HG02678 (cell line): ENCODE data around the gene IBA57.
A peak's percentile ranks its signal among the peaks of the same experiment; 100 is the strongest.

Experiments used
- ATAC-seq: cut with Tn5 transposase; IDR thresholded peaks from one replicate; pipeline ENCODE4 v1.9.1; 2021; ENCODE audit warnings: mild to moderate bottlenecking, moderate library complexity; ENCODE audit not compliant: unreplicated experiment

IBA57 gene

DNA sequence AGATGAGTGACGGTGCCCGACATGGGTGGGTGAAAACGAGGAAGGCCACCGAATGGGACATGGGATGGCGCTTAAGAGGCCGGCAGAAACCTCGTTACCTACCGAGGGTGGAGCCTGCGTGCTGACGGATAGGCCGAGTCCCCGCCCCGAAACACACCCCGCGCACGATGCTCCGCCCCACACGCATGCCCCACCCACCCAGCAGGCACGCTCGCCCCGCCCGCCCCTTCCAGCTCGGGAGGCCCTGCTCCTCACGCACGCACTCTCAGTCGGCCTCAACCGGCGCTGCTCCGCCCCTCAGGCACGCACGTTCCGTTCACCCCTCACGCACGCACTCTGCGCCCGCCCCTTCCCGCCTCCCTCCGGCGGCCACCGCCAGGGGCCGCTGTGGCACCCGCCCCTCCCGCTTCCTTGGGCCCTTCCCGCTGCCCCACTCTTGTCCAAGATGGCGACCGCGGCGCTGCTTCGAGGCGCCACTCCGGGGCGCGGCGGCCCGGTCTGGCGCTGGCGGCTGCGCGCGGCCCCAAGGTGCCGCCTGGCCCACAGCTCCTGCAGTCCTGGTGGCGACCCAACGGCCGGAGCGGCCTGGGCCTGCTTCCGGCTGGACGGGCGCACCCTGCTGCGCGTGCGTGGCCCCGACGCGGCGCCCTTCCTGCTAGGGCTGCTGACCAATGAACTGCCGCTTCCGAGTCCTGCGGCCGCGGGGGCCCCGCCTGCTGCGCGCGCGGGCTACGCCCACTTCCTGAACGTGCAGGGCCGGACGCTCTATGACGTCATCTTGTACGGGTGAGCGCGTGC, at the start of gene IBA57:
Gene IBA57, plus strand, starts transcription at position 433 of the 798 bp plus-strand sequence. Its CDS starts 13 bp downstream, at position 446.
- peak; percentile 79 for ATAC-seq

DNA sequence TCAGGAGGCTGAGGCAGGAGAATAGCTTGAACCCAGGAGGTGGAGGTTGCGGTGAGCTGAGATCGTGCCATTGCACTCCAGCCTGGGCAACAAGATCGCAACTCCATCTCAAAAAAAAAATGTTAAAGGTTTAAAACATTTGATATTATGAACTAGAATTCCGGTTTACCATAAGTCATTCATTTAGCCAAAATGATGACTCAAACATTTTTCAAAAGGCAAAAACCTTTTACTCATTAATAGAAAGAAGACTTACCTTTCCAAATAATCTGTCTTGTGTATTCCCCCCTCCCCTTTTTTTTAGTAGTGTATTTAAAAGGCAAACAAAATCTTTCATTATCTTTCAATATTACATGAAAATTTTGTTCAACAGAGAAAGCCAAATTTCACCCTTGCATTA, 48.3 kb upstream of the IBA57 start:
- ATAC-seq = no peak

DNA sequence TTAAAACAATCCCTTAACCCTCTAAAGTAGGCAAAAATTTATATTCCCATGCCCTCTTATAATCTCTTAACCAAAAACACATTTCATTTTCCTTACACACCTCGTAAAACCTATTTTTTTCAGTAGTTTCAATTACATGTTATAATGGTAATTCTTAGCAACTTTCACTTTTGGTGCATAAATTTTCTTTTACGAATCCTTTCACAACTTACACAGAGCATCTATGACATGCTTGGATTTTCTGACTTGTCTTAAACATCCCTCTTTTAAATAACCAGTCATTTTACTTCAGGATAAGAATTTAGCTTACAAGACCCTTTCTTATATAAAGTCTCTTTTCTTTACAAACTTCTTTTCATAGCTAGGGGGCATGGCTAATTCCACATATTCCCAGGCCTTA, 47.6 kb upstream of the IBA57 start:
- no peak for ATAC-seq

DNA sequence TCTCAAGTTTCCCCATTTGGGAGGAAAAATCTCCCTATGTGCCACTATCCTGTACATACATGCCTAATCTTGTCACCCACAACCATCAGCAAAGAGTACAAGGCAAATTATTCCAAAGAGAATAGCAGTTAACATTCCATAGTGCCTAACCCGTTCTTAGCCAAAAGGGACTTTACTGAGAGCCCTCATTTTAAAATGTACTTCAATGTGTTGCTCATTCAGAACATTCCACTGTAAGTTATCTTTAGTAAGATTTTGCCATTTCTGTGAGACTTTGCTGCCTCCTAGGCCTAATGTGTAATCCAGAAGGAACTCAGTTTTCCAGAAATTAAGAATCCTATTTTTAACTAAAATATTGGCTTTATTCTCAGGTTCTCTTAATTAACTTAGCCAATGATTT, 45.3 kb upstream of the IBA57 start:
- no peak for ATAC-seq

DNA sequence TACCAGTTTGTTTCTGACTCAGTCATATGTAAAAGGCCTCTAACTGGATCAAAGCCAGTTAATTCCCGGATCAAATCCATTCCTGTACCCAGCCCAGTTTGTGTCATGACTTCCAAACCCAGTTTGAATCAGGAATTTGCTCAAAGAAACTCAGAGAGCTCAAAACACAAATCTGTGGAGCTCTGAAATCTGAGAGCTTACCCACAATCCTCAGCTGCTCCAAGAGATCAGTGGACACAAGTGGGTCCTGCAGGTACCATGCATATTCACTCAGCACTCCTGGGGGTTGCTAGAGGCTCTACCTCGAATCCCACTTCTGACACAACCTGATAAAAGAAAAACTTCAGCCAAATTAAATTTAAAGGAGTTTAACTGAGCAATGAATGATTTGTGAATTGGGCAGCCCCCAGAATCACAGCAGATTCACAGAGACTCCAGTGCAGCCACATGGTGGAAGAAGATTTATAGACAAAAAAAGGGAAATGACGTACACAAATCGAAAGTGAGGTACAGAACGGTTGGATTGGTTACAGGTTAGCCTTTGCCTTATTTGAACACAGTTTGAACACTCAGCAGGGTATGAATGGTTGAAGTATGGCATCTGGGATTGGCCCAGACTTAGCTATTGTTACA, 44.6 kb upstream of the IBA57 start:
- no peak for ATAC-seq

DNA sequence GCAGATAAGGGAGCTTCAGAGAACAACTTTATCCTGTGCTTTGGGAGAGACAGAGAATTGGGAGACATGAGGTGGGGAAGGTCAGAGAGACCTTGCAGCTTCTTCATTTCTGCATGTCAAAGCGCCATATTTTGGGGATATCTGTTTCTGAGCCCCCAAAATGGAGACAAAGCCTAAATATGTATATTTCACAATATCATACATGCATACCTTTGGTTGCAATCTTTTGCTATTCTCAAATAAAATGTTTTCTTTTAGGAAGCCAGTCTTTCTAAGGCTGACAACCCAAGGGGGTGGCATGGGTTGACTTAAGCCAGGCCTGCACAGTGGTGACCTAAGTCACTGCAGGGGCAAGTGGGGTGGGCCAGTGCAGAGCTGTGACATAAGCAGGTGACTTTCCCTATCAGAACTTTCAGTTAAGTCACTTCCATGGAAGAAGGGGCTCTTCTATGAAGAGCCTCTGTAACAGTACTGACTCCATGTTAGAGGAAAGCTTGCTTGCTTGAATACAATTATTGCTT, 42.6 kb upstream of the IBA57 start:
- no peak for ATAC-seq

DNA sequence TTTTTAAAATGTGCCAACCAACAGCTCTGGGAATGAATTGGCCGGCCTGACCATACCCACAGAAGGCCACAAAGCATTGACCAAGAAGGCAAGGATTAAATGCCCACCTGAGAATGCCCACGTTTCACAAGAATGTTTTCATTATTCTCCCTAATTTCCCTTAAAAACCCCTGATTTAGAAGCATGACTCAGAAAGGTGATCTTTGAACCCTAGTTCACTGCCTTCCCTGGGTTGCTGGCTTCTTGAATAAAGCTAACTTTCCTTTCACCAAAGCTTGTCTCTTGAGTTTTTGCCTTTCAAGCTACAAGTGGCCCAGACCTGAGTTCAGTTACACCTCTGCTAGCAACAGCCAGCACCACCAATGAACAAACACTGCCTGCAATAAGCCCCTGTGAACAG, 42.1 kb upstream of the IBA57 start:
- no peak for ATAC-seq

DNA sequence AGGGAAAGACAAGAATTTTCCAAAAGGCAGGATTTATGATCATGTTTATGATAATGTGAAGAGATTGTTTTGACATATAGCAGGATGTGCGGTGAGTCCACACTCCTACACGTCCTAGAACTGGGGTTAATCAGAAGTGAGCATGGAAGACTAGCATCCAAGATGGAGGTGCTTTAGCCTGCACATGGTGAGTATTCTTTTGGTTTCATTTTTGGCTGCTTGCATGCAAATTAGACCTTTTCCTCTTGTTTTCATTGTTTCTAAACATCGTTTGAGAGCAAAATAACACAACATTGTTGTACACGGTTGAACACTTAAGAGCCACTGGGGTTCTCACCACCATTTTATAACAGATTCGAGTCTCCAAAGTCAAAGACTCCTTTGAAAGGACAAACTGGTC, 40.4 kb upstream of the IBA57 start:
- no peak for ATAC-seq

DNA sequence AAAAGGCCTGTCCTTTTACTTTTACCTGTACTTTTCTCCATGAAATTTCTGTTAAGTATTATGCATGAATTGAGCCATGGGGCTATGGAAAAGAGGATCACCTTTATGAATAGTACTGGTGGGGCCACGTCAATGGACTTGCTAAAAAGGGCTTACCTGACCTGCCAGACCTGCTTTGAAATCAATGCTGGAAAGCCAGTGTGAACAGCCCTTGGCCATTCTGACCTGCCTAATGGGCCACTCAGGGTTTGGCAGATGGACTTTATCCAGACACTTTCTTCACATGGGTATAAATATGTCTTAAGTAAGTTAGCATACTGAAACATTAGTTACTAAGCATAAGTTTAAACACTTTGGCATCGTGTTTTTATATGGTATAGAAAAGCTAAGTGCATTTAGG, 33.8 kb upstream of the IBA57 start:
- ATAC-seq = no peak

DNA sequence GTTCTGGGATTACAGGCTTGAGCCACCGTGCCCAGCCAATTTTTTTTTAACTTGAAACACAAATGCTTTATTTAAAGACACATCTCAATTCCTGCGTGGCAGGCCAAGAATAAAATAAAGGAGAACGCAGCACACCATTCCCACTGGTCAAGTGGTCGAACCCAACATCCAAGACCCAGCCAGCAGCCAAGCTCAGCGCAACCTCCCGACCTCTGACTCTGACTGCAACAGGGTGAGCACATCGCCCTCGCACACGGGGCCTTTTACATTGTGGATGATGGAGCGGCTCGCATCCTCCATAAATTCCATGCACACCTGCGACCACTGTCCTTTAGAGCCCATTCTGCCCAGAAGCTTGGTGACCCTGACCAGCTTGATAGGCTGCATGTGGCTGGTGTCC, 31.0 kb upstream of the IBA57 start:
- ATAC-seq = no peak

DNA sequence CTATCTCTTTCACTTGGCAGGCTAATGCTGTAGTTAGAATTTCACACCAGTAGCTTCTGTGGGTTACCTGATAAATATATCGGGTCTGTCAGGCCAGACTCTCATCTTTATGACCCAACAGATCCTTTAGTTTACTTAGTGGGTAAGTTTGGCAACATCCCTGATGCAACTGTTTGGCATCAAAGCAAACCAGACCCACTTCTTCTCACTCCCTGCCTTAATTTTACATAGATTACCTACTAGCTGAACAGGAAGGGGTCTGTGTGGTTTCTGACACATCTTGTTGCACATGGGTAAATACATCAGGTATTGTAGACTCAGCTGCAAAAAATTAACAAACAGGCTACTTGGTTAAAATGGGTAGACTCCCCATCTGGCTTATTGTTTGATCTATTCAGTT, 28.7 kb upstream of the IBA57 start:
- ATAC-seq = no peak

DNA sequence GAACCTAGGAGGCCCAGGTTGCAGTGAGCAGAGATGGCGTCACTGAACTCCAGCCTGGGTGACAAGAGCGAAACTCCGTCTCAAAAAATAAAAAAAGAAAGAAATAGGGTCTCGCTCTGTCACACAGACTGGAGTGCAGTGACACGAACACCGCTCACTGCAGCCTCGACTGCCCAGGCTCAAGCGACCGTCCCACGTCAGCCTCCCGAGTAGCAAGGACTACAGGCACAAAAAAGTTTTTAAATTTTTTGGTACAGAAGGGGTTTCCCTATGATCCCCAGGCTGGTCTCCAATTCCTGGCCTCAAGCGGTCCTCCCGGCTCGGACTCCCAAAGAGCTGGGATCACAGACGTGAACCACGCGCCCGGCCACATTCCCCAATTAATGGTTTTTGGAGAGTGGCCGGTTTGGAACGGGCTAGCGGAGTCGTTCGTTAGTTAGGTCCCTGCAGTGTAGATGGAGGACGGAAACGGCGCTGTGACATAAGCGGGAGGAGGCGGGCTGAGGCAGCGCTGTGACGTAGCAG, 26.1 kb upstream of the IBA57 start:
- ATAC-seq = no peak

DNA sequence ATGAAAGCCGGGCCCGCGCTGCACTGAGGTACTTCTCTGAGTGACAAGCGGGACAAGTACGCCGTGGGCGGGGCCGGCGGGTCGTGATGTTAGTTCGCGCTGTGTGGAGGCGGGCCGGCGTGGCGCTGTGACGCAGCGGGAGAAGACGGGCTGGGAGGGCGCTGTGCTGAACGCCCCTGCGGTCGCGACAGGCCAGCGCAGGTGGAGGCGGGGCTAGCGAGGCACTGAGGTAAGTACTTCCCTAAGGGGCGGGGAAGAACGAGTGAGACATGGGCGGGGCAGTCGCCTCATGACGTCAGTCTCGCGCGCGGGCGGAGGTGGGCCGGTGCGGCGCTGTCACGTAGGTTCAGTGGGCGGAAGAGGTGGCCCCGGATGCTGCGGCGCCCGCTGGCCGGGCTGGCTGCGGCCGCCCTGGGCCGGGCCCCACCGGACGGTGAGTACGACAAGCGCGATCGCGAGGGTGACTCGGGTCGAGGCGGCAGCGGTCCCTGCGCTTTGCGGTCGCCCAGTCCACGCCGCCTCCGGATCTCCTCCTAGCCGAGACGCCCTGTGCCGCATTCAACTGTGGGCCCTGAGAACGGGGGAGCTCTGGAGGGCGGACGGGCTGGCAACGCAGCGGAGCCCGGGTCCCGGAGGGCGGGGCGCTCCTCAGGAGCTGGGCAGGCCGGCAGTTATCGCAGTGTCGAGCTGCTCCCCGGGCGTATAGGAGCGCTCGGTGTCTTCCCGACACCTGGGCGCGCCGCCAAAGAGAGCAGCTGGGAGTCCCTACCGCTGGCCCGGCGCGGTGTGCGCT, 25.5 kb upstream of the IBA57 start, which contains the start of gene GUK1:
Gene GUK1, plus strand, starts transcription at position 349 of the 793 bp plus-strand sequence. Its CDS starts 24 bp downstream, at position 373.
- peak; percentile 89 for ATAC-seq

DNA sequence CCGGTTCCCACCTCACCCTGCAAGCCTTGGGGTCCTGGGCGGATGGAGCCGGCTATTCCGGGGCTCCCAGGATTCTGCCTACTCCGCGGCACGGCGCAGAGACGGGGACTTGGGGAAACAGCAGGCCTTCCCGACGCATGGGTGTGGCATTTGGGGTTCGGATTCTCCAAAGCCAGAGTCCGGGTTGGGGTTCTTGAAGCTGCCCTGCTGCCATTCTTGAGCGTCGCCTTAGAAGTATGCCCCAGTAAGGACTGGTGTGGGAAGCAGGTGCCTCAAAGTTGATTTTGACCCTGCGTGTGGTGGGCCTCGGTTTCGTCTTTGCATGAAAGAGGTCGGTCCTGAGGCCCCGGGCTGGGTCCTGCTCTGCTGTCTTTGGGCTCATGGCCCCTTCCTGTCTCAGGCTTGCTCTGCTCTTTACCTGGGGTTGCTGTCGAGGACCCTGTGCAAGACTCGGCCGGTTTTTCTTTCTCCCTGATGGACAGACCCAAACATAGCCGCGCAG, 24.8 kb upstream of the IBA57 start:
- ATAC-seq = no peak

DNA sequence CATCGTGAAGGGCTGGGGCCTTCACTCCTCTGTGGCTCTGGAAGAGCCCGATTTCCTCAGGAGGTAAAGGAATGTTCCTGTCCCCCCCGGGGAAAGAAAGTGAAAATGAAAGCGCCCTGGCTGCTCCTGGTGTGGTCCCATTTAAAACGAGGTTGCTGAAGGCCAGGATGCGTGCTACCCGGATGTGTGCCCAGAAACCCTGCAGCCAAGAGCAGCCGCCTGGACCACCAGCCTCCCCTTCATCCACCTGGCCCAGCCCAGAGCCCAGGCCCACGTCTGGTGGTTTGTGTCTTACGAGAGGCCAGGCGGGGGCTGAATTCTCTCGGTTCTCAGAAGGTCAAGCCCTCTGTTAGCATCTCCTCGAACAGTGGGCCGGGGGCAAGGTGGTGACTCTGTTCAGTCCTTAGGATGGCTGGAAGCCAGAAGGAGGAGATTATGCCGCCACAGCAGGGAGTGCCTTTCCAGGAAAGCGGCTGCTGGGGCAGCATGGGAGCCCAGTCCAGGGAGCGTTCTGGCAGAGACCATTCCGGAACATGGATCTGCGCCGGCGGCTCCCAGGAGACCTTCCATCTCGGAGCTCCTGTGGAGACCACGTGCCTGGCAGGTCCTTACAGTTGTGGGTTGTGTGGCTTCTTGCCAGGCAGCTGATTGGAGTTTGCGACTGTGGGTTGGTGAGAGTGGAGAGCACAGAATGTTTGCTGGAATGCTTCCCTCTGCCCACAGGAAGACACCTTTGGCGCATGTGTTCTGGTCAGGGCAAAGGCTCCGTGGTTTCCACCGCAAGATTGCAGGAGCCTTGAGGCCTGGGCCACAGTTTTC, 24.2 kb upstream of the IBA57 start:
- ATAC-seq = no peak

DNA sequence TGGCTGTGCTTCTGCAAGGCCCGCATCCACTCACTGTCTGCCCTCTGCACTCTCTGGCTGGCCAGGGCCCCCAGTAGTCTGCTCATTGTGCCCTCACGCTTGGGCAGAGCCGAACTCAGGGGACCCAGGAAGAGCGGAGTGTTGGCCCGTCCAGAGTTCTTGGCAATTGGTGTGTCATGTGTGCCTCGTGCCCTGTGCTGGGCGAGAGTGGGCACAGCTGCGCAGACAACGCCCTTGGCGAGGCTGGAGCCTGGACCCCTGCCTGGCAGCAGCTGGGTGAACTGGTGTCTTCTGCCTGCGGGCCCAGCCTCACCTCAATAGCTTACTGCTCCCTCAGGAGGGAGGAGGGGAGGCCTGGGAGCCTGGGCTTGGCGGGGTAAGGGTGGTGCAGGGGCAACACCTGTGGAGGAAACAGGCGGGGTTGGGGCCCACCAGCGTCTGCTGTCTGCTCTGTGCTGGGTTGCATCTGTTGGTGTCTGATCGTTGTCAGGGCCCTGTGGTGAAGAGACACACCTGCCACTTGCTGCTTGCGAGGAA, 23.4 kb upstream of the IBA57 start:
- ATAC-seq = no peak

DNA sequence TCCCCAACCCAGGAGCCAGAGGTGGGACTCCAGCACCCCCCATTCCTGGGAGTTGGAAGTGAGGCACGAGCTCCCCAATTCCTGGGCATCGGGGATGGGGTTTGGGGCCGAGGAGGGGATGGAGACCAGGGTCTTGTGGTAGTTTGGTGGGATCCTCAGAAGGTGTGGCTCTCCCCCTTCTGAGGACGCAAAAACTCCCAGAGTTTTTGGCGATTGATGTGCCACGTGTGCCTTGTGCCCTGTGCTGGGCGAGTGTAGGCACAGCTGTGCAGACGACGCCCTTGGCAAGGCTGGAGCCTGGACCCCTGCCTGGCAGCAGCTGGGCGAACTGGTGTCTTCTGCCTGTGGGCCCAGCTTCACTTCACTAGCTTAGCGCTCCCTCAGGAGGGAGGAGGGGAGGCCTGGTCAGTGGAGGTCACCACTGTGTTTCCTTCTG, 22.9 kb upstream of the IBA57 start:
- ATAC-seq = no peak

DNA sequence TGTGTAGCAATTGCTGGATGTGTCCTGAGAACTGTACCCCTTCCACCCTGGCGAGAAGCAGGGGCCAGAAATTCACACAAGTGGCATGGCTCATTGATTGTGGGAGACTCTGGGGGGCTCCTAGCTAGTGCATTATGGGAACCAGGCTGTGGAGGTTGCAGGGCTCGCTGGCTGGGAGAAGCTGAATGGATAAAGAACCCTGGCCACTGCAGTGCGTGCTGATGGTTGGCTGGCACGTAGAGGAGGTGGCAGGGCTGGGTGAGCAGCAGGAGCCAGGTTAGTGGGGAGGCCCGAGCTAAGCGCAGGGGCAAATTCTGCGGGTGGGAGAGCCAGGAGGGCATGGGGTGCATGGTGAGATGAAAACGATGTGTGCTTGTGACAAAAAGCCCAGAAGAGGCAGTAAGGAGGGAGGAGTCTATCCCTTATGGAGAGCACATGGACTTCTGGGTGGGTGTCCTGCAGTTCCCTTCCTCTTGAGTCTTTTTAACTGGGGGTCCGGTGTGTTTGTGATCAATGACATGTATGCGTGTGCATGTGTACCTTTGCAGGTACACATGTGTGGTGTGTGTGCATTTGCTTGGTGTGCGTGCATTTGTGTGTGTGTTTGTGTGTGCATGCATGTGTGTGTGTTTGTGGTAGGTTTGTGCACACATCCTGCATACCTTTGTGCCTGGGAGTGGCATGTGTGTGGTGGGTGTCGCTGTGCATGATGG, 22.0 kb upstream of the IBA57 start:
- no peak for ATAC-seq
